Suprapubic skin (tissue), 4 donors: ENCODE data around the gene C17orf107.
"Not testable (repeated sequence)": the region's sequence is repeated elsewhere in the genome, so short reads cannot be mapped to it uniquely, and the experiment has no call there.

Experiments used
- CTCF ChIP-seq, 2 donors: fragments of 200-600 bp in 1 of 2; fragments of 450-650 bp in 1 of 2; sonication (generic) in 1 of 2; IDR thresholded peaks; one replicate each; pipeline ENCODE4 v1.5.1; 2016 to 2019; ENCODE audit warnings: antibody characterized with exemption in 2 of 2, mild to moderate bottlenecking in 1 of 2, moderate library complexity in 1 of 2
- EP300 ChIP-seq: sonication (generic); formaldehyde crosslinking; IDR thresholded peaks from one replicate; pipeline ENCODE4 v1.6.1; 2017; ENCODE audit warnings: antibody characterized with exemption
- POLR2A ChIP-seq, 2 donors: fragments of 450-650 bp; IDR thresholded peaks; one replicate each; pipeline ENCODE4 v1.6.1; 2017; ENCODE audit warnings: antibody characterized with exemption in 2 of 2, mild to moderate bottlenecking in 2 of 2, moderate library complexity in 2 of 2
- POLR2AphosphoS5 ChIP-seq, 3 donors: sonication (generic); formaldehyde crosslinking; IDR thresholded peaks; one replicate each; pipeline ENCODE4 v1.6.1; 2017; ENCODE audit warnings: antibody characterized with exemption in 3 of 3

GRCh38 chr17:4906642-4907041 is 7.3 kb downstream of the C17orf107 start:
- TF ChIP-seq CTCF (IDR thresholded peaks at IDR 0.05); POLR2A (IDR thresholded peaks at IDR 0.05); EP300; POLR2AphosphoS5 (IDR thresholded peaks at IDR 0.05): not testable (repeated sequence)
